DMS53 (cell line): ENCODE results near the gene DNPEP.
"Not testable (repeated sequence)": the region's sequence is repeated elsewhere in the genome, so short reads cannot be mapped to it uniquely, and the experiment has no call there.

Experiments used
- DNase-seq: peaks from one replicate; lab custom pipeline; 2025; lab: John Stamatoyannopoulos, UW

The DNPEP gene

GRCh38 chr2:219419331-219420197 is 31.9 kb upstream of the DNPEP start:
- DNase-seq: no peak

- DNase-seq: no peak
Measured at GRCh38 chr2:219419012-219419324, 31.3 kb upstream of the DNPEP start.

- DNase-seq: peak; percentile 88
Measured at GRCh38 chr2:219418155-219419011, 30.7 kb upstream of the DNPEP start, which contains the start of gene DES. Gene DES (plus strand): TSS chr2:219418377. CDS start chr2:219418463, 86 bp downstream.

- DNase-seq: no peak
Measured at GRCh38 chr2:219417374-219417773, 29.7 kb upstream of the DNPEP start.

- no peak for DNase-seq
Measured at GRCh38 chr2:219416938-219417337, 29.2 kb upstream of the DNPEP start.

GRCh38 chr2:219416235-219416602 is 28.5 kb upstream of the DNPEP start:
- DNase-seq: no peak

GRCh38 chr2:219415580-219416234 is 28.0 kb upstream of the DNPEP start:
- no peak for DNase-seq

GRCh38 chr2:219414857-219415256 is 27.1 kb upstream of the DNPEP start:
- DNase-seq: no peak

- DNase-seq: no peak
Measured at GRCh38 chr2:219410390-219410789, 22.7 kb upstream of the DNPEP start.

GRCh38 chr2:219409619-219410018 is 21.9 kb upstream of the DNPEP start:
- no peak for DNase-seq

- no peak for DNase-seq
Measured at GRCh38 chr2:219408631-219409030, 20.9 kb upstream of the DNPEP start.

GRCh38 chr2:219408204-219408603 is 20.5 kb upstream of the DNPEP start:
- no peak for DNase-seq

GRCh38 chr2:219407343-219407742 is 19.6 kb upstream of the DNPEP start:
- not testable (repeated sequence) for DNase-seq

GRCh38 chr2:219406861-219407230 is 19.1 kb upstream of the DNPEP start:
- peak; percentile 25 for DNase-seq

- DNase-seq: no peak
Measured at GRCh38 chr2:219405958-219406860, 18.5 kb upstream of the DNPEP start.

- peak; percentile 27 for DNase-seq
Measured at GRCh38 chr2:219405451-219405850, 17.7 kb upstream of the DNPEP start.

GRCh38 chr2:219404954-219405353 is 17.2 kb upstream of the DNPEP start:
- DNase-seq: no peak

GRCh38 chr2:219404291-219404910 is 16.7 kb upstream of the DNPEP start:
- DNase-seq: no peak

GRCh38 chr2:219403861-219404260 is 16.1 kb upstream of the DNPEP start:
- no peak for DNase-seq

GRCh38 chr2:219402665-219403515 is 15.2 kb upstream of the DNPEP start:
- peak; percentile 86 for DNase-seq
